ENCODE results near the gene DRGX. TPM values are rescaled to one million over a fixed set of nuclear protein-coding genes. Genes with fewer than 3 reads are reported as not detected.

Gene DRGX
- total and polyA plus RNA-seq, 2 donors (not counting 1 experiment from before 2014, with no cell fraction given) = not detected

- Mint-ChIP-seq H3K9me3 (ENCODE audit: insufficient read depth) (peaks cover 4% of the 10 kb centered on the region), H3K4me3 (no peak overlapping the region), H3K27me3 (peaks cover 21% of the 10 kb centered on the region), H3K27ac (no peak overlapping the region), H3K4me1 (no peaks in the 10 kb centered on the region)
- DNase-seq (no peak), ATAC-seq (ENCODE audit: low read depth) (no peak)
- no peak overlapping the region for H2AFZ ChIP-seq (ENCODE audit: insufficient read depth, low read depth, low read length, poor library complexity, severe bottlenecking)
- H3K9me3 ChIP-seq (ENCODE audit: control extremely low read depth in 1 of 3, control insufficient read depth in 2 of 3, insufficient read depth in 1 of 3, low read length in 2 of 3) = peaks cover 0 to 7% (median 0%) of the 10 kb centered on the region in 3 donors
- no peak for TF ChIP-seq CTCF (IDR thresholded peaks at IDR 0.05)
- no peak for TF ChIP-seq EZH2 (IDR thresholded peaks at IDR 0.05; ENCODE audit: borderline replicate concordance, insufficient read depth, low read depth, low read length, poor library complexity, severe bottlenecking)
- H4K20me1 ChIP-seq (ENCODE audit: control insufficient read depth, insufficient read depth, low read length, poor library complexity, severe bottlenecking) = no peaks in the 10 kb centered on the region
- ChIA-PET POLR2A (no interaction called here), CTCF (no interaction called here)
- H3K79me2 ChIP-seq (ENCODE audit: control insufficient read depth, insufficient read depth, low read length) = no peaks in the 10 kb centered on the region
- no peaks in the 10 kb centered on the region for H3K4me1 ChIP-seq (ENCODE audit: control insufficient read depth in 2 of 2, insufficient read depth in 2 of 2, low read length in 2 of 2)
- no peak overlapping the region for H3K27ac ChIP-seq (ENCODE audit: low read length in 2 of 2)
- WGBS (ENCODE audit: insufficient coverage) = no CpG with 5 or more reads among the region's 1 CpG
- intact Hi-C loops (cut with micrococcal nuclease) = no loop called here
- H3K36me3 ChIP-seq (replicated peaks in 1 of 2; ENCODE audit: control extremely low read depth in 1 of 2, control insufficient read depth in 1 of 2, extremely low read depth in 1 of 2, insufficient read depth in 2 of 2, low read length in 1 of 2) = no peaks in the 10 kb centered on the region
- H3K9ac ChIP-seq (ENCODE audit: low read length) = no peak overlapping the region
- H3K4me3 ChIP-seq (ENCODE audit: control extremely low read depth in 1 of 5, extremely low read depth in 1 of 5, insufficient read depth in 1 of 5, low read depth in 2 of 5, low read length in 4 of 5) = no peak overlapping the region
- no peak overlapping the region for H3K4me2 ChIP-seq (replicated peaks; ENCODE audit: low read depth, low read length, poor library complexity, severe bottlenecking)
- H3K27me3 ChIP-seq (replicated peaks in 1 of 4; ENCODE audit: control extremely low read depth in 1 of 4, control insufficient read depth in 3 of 4, insufficient read depth in 4 of 4, low read length in 3 of 4) = peaks cover 0 to 2% (median 0%) of the 10 kb centered on the region in 4 experiments
Measured at GRCh38 chr10:49338604-49339003, 57.3 kb downstream of the DRGX start.

DNA sequence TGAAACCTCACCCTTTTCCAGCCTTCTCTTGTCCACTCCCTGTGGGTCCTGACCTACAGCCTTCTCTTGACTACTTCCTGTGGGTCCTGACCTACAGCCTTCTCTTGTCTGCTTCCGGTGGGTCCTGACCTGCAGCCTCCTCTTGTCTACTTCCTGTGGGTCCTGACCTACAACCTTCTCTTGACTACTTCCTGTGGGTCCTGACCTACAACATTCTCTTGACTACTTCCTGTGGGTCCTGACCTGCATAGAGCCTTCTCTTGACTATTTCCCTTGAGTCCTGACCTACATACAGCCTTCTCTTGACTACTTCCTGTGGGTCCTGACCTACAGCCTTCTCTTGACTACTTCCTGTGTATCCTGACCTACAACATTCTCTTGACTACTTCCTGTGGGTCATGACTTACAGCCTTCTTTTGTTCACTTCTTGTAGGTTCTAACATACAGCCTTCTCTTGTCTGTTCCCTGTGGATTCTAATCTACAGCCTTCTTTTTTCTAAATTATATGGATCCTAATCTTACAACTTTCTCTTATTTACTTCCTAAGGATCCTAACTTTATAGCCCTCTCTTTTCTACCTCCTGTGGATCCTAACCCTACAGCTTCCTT is 60.4 kb downstream of the DRGX start:
- no peak overlapping the region for H3K4me3 Mint-ChIP-seq
- H3K27me3 ChIP-seq (replicated peaks in 1 of 4; ENCODE audit: control extremely low read depth in 1 of 4, control insufficient read depth in 3 of 4, insufficient read depth in 4 of 4, low read length in 3 of 4) = no peaks in the 10 kb centered on the region
- no peaks in the 10 kb centered on the region for H3K4me1 ChIP-seq (ENCODE audit: control insufficient read depth in 2 of 2, insufficient read depth in 2 of 2, low read length in 2 of 2)
- ChIA-PET POLR2A (no interaction called here), CTCF (no interaction called here)
- H4K20me1 ChIP-seq (ENCODE audit: control insufficient read depth, insufficient read depth, low read length, poor library complexity, severe bottlenecking) = no peaks in the 10 kb centered on the region
- H3K4me2 ChIP-seq (replicated peaks; ENCODE audit: low read depth, low read length, poor library complexity, severe bottlenecking) = no peak overlapping the region
- intact Hi-C loops (cut with micrococcal nuclease) = no loop called here
- H3K4me3 ChIP-seq (ENCODE audit: control extremely low read depth in 1 of 5, extremely low read depth in 1 of 5, insufficient read depth in 1 of 5, low read depth in 2 of 5, low read length in 4 of 5) = no peak overlapping the region
- H3K9me3 ChIP-seq (ENCODE audit: control extremely low read depth in 1 of 3, control insufficient read depth in 2 of 3, insufficient read depth in 1 of 3, low read length in 2 of 3) = peaks cover 0 to 7% (median 0%) of the 10 kb centered on the region in 3 donors
- peak overlapping the region; percentile 37 for H2AFZ ChIP-seq (ENCODE audit: insufficient read depth, low read depth, low read length, poor library complexity, severe bottlenecking)
- H3K79me2 ChIP-seq (ENCODE audit: control insufficient read depth, insufficient read depth, low read length) = no peaks in the 10 kb centered on the region
- DNase-seq (no peak), ATAC-seq (ENCODE audit: low read depth) (no peak)
- H3K36me3 ChIP-seq (replicated peaks in 1 of 2; ENCODE audit: control extremely low read depth in 1 of 2, control insufficient read depth in 1 of 2, extremely low read depth in 1 of 2, insufficient read depth in 2 of 2, low read length in 1 of 2) = no peaks in the 10 kb centered on the region
- peaks cover 4% of the 10 kb centered on the region for H3K9me3 Mint-ChIP-seq (ENCODE audit: insufficient read depth)
- no peak overlapping the region for H3K27ac Mint-ChIP-seq
- TF ChIP-seq CTCF (IDR thresholded peaks at IDR 0.05) (no peak), EZH2 (IDR thresholded peaks at IDR 0.05; ENCODE audit: borderline replicate concordance, insufficient read depth, low read depth, low read length, poor library complexity, severe bottlenecking) (no peak)
- WGBS (ENCODE audit: insufficient coverage) = 80% methylated on average over 1 of the region's 1 CpG
- no peaks in the 10 kb centered on the region for H3K4me1 Mint-ChIP-seq
- no peak overlapping the region for H3K27ac ChIP-seq (ENCODE audit: low read length in 2 of 2)
- H3K27me3 Mint-ChIP-seq = peaks cover 11% of the 10 kb centered on the region
- no peak overlapping the region for H3K9ac ChIP-seq (ENCODE audit: low read length)

Measured in B cell (primary cell).